H1 (cell line): ENCODE measurements around the gene AHSG. TPM values are rescaled to one million over a fixed set of nuclear protein-coding genes. Genes with fewer than 3 reads are reported as not detected.

ENCODE experiments used
- CTCF ChIA-PET: fragments of 300-600 bp; sonication (Branson Sonifier 250); formaldehyde crosslinking; loops from one replicate; lab custom pipeline; 2021; ENCODE audit not compliant: partially characterized antibody; lab: Charles Lee
- POLR2A ChIA-PET: fragments of 300-600 bp; sonication (Branson Sonifier 250); formaldehyde crosslinking; loops from one replicate; lab custom pipeline; 2021; ENCODE audit warnings: inconsistent platforms; ENCODE audit not compliant: partially characterized antibody; lab: Charles Lee
- DNase-seq, 2 experiments: peaks; one replicate each; pipeline versions ENCODE4 v3.0.0 to v3.0.0-alpha.2; 2010 to 2022; ENCODE audit warnings: low spot score in 2 of 2, low read depth in 1 of 2, mixed read lengths in 1 of 2
- FAIRE-seq: peaks from 2 replicates; lab custom pipeline; 2011; peaks lifted over from hg19 to GRCh38; lab: Jason Lieb, UNC
- H2AFZ ChIP-seq: 2 replicates; pipeline ENCODE4 v1.8.1; 2012; ENCODE audit warnings: low read length, inconsistent platforms
- H2AK5ac ChIP-seq: 2 replicates; pipeline ENCODE4 v1.6.1; 2013; ENCODE audit warnings: low read depth, low read length
- H2BK120ac ChIP-seq: replicated peaks from 2 replicates; pipeline ENCODE3; 2013; ENCODE audit warnings: low read depth, low read length, inconsistent platforms
- H2BK12ac ChIP-seq: 2 replicates; pipeline ENCODE4 v1.6.1; 2013; ENCODE audit warnings: low read depth, low read length
- H2BK15ac ChIP-seq: 2 replicates; pipeline ENCODE4 v1.6.1; 2013; ENCODE audit warnings: low read length
- H2BK20ac ChIP-seq: 2 replicates; pipeline ENCODE4 v1.6.1; 2013; ENCODE audit warnings: low read length
- H2BK5ac ChIP-seq: 2 replicates; pipeline ENCODE4 v1.6.1; 2013; ENCODE audit warnings: low read depth, low read length
- H3K14ac ChIP-seq: 2 replicates; pipeline ENCODE4 v1.6.1; 2013; ENCODE audit warnings: inconsistent platforms; ENCODE audit not compliant: insufficient read length
- H3K18ac ChIP-seq: 2 replicates; pipeline ENCODE4 v1.6.1; 2013; ENCODE audit warnings: low read length; ENCODE audit errors: extremely low read depth
- H3K23ac ChIP-seq: 2 replicates; pipeline ENCODE4 v1.6.1; 2013; ENCODE audit warnings: inconsistent platforms; ENCODE audit not compliant: insufficient read length
- H3K23me2 ChIP-seq: 2 replicates; pipeline ENCODE4 v1.6.1; 2013; ENCODE audit warnings: low read depth, low read length
- H3K27ac ChIP-seq: 2 replicates; pipeline ENCODE4 v1.6.1; 2011; ENCODE audit warnings: low read depth, low read length, inconsistent platforms
- H3K27me3 ChIP-seq, 4 experiments: replicated peaks in 1 of 4; 1 replicate in 1 of 4; 2 replicates in 3 of 4; pipeline versions ENCODE4 v1.6.1 to v1.8.1; 2011 to 2013; ENCODE audit warnings: low read length in 3 of 4, mild to moderate bottlenecking in 3 of 4, inconsistent platforms in 2 of 4, mixed read lengths in 2 of 4, moderate library complexity in 1 of 4; ENCODE audit not compliant: control insufficient read depth in 3 of 4, insufficient read depth in 3 of 4; ENCODE audit errors: extremely low read depth in 1 of 4
- H3K36me3 ChIP-seq, 4 experiments: 2 replicates each; pipeline versions ENCODE4 v1.6.1 to v1.8.1; 2011 to 2013; ENCODE audit warnings: mild to moderate bottlenecking in 4 of 4, low read length in 3 of 4, moderate library complexity in 2 of 4, control low read depth in 1 of 4, inconsistent platforms in 1 of 4; ENCODE audit not compliant: insufficient read depth in 4 of 4, control insufficient read depth in 2 of 4
- H3K4ac ChIP-seq: replicated peaks from 2 replicates; pipeline ENCODE3; 2013; ENCODE audit warnings: low read length, low read depth, mixed read lengths, inconsistent platforms; ENCODE audit not compliant: insufficient read length
- H3K4me1 ChIP-seq, 4 experiments: replicated peaks in 1 of 4; 1 replicate in 1 of 4; 2 replicates in 3 of 4; pipeline versions ENCODE4 v1.6.1 to v1.8.1; 2011 to 2013; ENCODE audit warnings: low read length in 3 of 4, inconsistent platforms in 2 of 4, mixed read lengths in 1 of 4; ENCODE audit not compliant: insufficient read depth in 4 of 4, control insufficient read depth in 3 of 4
- H3K4me2 ChIP-seq, 2 experiments: 2 replicates each; pipeline versions ENCODE4 v1.6.1 to v1.8.1; 2011 to 2013; ENCODE audit warnings: low read depth in 2 of 2, low read length in 2 of 2, control low read depth in 1 of 2, inconsistent platforms in 1 of 2, mild to moderate bottlenecking in 1 of 2; ENCODE audit not compliant: insufficient read depth in 1 of 2
- H3K4me3 ChIP-seq, 4 experiments: fragments of 200-600, 300-600 bp in 1 of 4; sonication (generic), shearing (Covaris generic), sonication (Bioruptor Twin) in 1 of 4; 2 replicates each; pipeline versions ENCODE4 v1.5.1 to v1.8.1; 2011 to 2016; ENCODE audit warnings: low read length in 4 of 4, low read depth in 3 of 4, control low read depth in 2 of 4, inconsistent platforms in 2 of 4, mild to moderate bottlenecking in 2 of 4, mixed read lengths in 1 of 4, moderate library complexity in 1 of 4; ENCODE audit not compliant: insufficient read depth in 2 of 4; ENCODE audit errors: extremely low read depth in 1 of 4
- H3K56ac ChIP-seq: replicated peaks from 2 replicates; pipeline ENCODE3; 2013; ENCODE audit warnings: low read depth, mild to moderate bottlenecking, mixed read lengths, low read length, inconsistent platforms; ENCODE audit not compliant: insufficient read length
- H3K79me1 ChIP-seq: 2 replicates; pipeline ENCODE4 v1.6.1; 2013; ENCODE audit warnings: low read depth, low read length, control low read depth
- H3K79me2 ChIP-seq, 2 experiments: 2 replicates each; pipeline versions ENCODE4 v1.6.1 to v1.8.1; 2012 to 2013; ENCODE audit warnings: low read length in 2 of 2, mild to moderate bottlenecking in 2 of 2, inconsistent platforms in 1 of 2; ENCODE audit not compliant: insufficient read depth in 2 of 2, control insufficient read depth in 1 of 2
- H3K9ac ChIP-seq, 4 experiments: replicated peaks in 1 of 4; 1 replicate in 1 of 4; 2 replicates in 3 of 4; pipeline versions ENCODE4 v1.6.1 to v1.8.1; 2011 to 2013; ENCODE audit warnings: low read depth in 3 of 4, low read length in 3 of 4, control low read depth in 2 of 4, mild to moderate bottlenecking in 2 of 4, moderate library complexity in 2 of 4, inconsistent platforms in 1 of 4; ENCODE audit errors: extremely low read depth in 1 of 4
- H3K9me3 ChIP-seq, 2 experiments: 2 replicates each; pipeline versions ENCODE4 v1.6.1 to v1.8.1; 2012 to 2013; ENCODE audit warnings: mild to moderate bottlenecking in 2 of 2, moderate library complexity in 2 of 2, control low read depth in 1 of 2, inconsistent platforms in 1 of 2, low read depth in 1 of 2, low read length in 1 of 2, mixed read lengths in 1 of 2; ENCODE audit not compliant: insufficient read depth in 2 of 2
- H4K20me1 ChIP-seq, 2 experiments: replicated peaks in 1 of 2; 2 replicates each; pipeline versions ENCODE3 to v1.8.1; 2011 to 2013; ENCODE audit warnings: inconsistent platforms in 2 of 2, low read length in 2 of 2, mild to moderate bottlenecking in 1 of 2; ENCODE audit not compliant: insufficient read depth in 2 of 2, control insufficient read depth in 1 of 2
- H4K5ac ChIP-seq: 2 replicates; pipeline ENCODE4 v1.6.1; 2013; ENCODE audit warnings: low read length, low read depth, mixed read lengths, inconsistent platforms; ENCODE audit not compliant: insufficient read length
- H4K8ac ChIP-seq: 2 replicates; pipeline ENCODE4 v1.8.0; 2013; ENCODE audit warnings: mild to moderate bottlenecking, moderate library complexity, low read length, inconsistent platforms; ENCODE audit not compliant: insufficient read depth; ENCODE audit errors: extremely low read depth
- H4K91ac ChIP-seq: replicated peaks from 2 replicates; pipeline ENCODE3; 2013; ENCODE audit warnings: low read length, mixed read lengths, inconsistent platforms; ENCODE audit not compliant: insufficient read length
- EGR1 ChIP-seq: IDR thresholded peaks from 2 replicates; pipeline ENCODE4 v1.6.1; 2011; ENCODE audit warnings: low read depth, low read length, borderline replicate concordance
- EP300 ChIP-seq, 2 experiments: IDR thresholded peaks; 1 replicate in 1 of 2; 2 replicates in 1 of 2; pipeline ENCODE4 v1.6.1; 2011 to 2012; ENCODE audit warnings: low read depth in 2 of 2, low read length in 2 of 2, mild to moderate bottlenecking in 2 of 2, borderline replicate concordance in 1 of 2, inconsistent platforms in 1 of 2, moderate library complexity in 1 of 2
- HDAC6 ChIP-seq: IDR thresholded peaks from one replicate; pipeline ENCODE4 v1.7.1; 2012; ENCODE audit warnings: low read depth, mild to moderate bottlenecking, inconsistent platforms, low read length, moderate library complexity
- JUND ChIP-seq: IDR thresholded peaks from 2 replicates; pipeline ENCODE4 v1.6.1; 2011; ENCODE audit warnings: mild to moderate bottlenecking, improper control_type of control experiment, low read length
- PHF8 ChIP-seq: fragments of 200-600 bp; sonication (generic); conservative IDR thresholded peaks from 2 replicates; pipeline ENCODE4 v1.7.1; 2012; ENCODE audit warnings: low read depth, mild to moderate bottlenecking, inconsistent platforms, low read length, moderate library complexity
- POLR2AphosphoS5 ChIP-seq: IDR thresholded peaks from 2 replicates; pipeline ENCODE4 v1.6.1; 2011; ENCODE audit warnings: low read depth, low read length
- RFX5 ChIP-seq: IDR thresholded peaks from 2 replicates; pipeline ENCODE4 v1.6.1; 2011; ENCODE audit warnings: low read depth, low read length, improper control_type of control experiment, borderline replicate concordance
- RXRA ChIP-seq: IDR thresholded peaks from 2 replicates; pipeline ENCODE4 v1.6.1; 2011; ENCODE audit warnings: low read depth, mild to moderate bottlenecking, low read length, moderate library complexity; ENCODE audit not compliant: insufficient read depth
- WGBS, 2 experiments: shearing (Covaris generic) in 1 of 2; methylation state at CpG; one replicate each; pipeline versions ENCODE4 v1.1.6 to v1.1.7; 2013 to 2015; ENCODE audit warnings: low lambda C conversion rate in 2 of 2, mixed read lengths in 2 of 2, inconsistent platforms in 1 of 2, low coverage in 1 of 2, missing lambda C conversion rate in 1 of 2; ENCODE audit not compliant: insufficient replicate concordance in 2 of 2, insufficient coverage in 1 of 2, insufficient read length in 1 of 2; ENCODE audit errors: extremely low coverage in 1 of 2, missing lambda C conversion rate in 1 of 2; 5-methylcytosine and 5-hydroxymethylcytosine counted together
- polyA plus RNA-seq, 7 experiments: library from polyadenylated mRNA; depleted of rRNA in 3 of 7; stranded (reverse) in 5 of 7; unstranded in 2 of 7; fragments of >200 nt in 5 of 7; fragments of 200-250 nt in 2 of 7; gene quantifications; 1 replicate in 5 of 7; 2 replicates in 1 of 7; 4 replicates in 1 of 7; pipeline versions ENCODE4 v1.2.1 to v1.2.3, GENCODE V29; 2011 to 2013; ENCODE audit warnings: missing spikeins in 2 of 7, mixed read lengths in 2 of 7
- total RNA-seq: library from RNA; stranded (reverse); fragmentation: NEBNext Ultra II Directional; extraction: Animal tissue kit (Norgen Biotek cat#: 25700); gene quantifications from 2 replicates; pipeline ENCODE4 v1.2.1, GENCODE V29; 2021

Gene AHSG
- total and polyA plus RNA-seq, 2 of the 8 experiments (the other 6 are each of a cell fraction or from before 2014, with no cell fraction given): 0.68 to 0.78 TPM

DNA sequence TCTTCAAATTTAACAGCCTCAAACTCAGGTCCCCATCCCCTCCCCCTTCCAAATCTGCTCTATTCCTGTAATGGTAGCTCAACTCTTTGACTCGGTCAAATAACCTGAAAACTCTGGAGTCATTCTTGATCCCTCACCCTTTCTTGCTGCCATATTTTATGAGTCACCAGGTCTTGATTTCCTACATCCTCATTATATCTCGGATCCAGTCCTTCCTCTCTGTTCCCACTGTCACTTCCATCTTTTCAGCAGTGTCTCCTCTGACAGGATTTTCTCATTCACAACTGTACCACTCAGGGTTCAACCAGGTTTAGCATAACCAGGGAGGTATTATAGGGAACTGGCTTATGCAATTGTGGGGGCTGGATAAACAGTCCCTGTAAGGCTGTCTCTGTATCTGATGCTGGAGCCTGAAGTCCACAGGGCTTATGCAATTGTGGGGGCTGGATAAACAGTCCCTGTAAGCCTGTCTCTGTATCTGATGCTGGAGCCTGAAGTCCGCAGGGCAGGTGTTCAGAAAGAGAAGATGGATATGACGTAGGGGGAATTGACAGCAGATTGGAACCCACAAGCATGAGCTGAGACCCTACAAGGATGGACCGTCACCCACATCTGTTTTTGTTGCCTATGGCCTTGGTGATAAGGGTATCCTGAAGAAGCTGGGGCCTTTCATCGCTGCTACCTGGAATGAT, 18.2 kb downstream of the AHSG start:
- Histone ChIP-seq H3K18ac (no peak overlapping the region), H3K4ac (no peak overlapping the region), H2AFZ (no peak overlapping the region), H3K27me3 (no peaks in the 10 kb centered on the region), H3K9ac (no peak overlapping the region), H3K23ac (no peak overlapping the region), H3K79me1 (no peaks in the 10 kb centered on the region), H3K79me2 (no peaks in the 10 kb centered on the region), H2BK120ac (no peak overlapping the region), H3K23me2 (peaks cover 3% of the 10 kb centered on the region; the same call in 1 of the 2 replicates), H2BK15ac (no peak overlapping the region), H3K14ac (no peak overlapping the region), H2BK5ac (no peak overlapping the region; the same call in 1 of the 2 replicates), H4K5ac (no peak overlapping the region), H3K4me3 (no peak overlapping the region), H4K91ac (no peak overlapping the region), H3K9me3 (no peaks in the 10 kb centered on the region), H3K4me2 (no peak overlapping the region), H4K8ac (no peak overlapping the region), H2AK5ac (no peak overlapping the region), H3K27ac (no peak overlapping the region), H3K56ac (no peak overlapping the region), H3K36me3 (no peaks in the 10 kb centered on the region), H2BK20ac (no peak overlapping the region), H4K20me1 (no peaks in the 10 kb centered on the region), H2BK12ac (no peak overlapping the region), H3K4me1 (no peaks in the 10 kb centered on the region)
- DNase-seq: no peak
- ChIA-PET POLR2A (interaction anchor here (0.6 to 1.6 kb wide), 3 partner anchors 14 to 32 kb away, joined by 3 to 7 read pairs (median 4); no protein-coding TSS in a partner anchor), CTCF (interaction anchor here (0.7 to 5.8 kb wide), 5 partner anchors 13 to 34 kb away, joined by 3 to 50 read pairs (median 3); no protein-coding TSS in a partner anchor)
- TF ChIP-seq RXRA: no peak
- no peak for TF ChIP-seq EP300 (IDR thresholded peaks at IDR 0.05; ENCODE audit: borderline replicate concordance in 1 of 2, low read depth in 2 of 2, low read length in 2 of 2)
- TF ChIP-seq JUND: no peak
- no peak for TF ChIP-seq EGR1
- no peak for TF ChIP-seq POLR2AphosphoS5
- no peak for TF ChIP-seq RFX5
- no peak for TF ChIP-seq PHF8
- TF ChIP-seq HDAC6: no peak
- 84% methylated on average over 6 of the region's 6 CpGs; no CpG with 5 or more reads in 1 of the 2 experiments for WGBS, 2 experiments
- no peak for FAIRE-seq
